Uterus (tissue), 2 donors: ENCODE results near the gene RUFY3.

Experiments
- CTCF ChIP-seq, 4 experiments: fragments of 200-600 bp in 2 of 4; fragments of 450-650 bp in 2 of 4; sonication (generic) in 2 of 4; IDR thresholded peaks; one replicate each; pipeline ENCODE4 v1.5.1; 2016 to 2019; ENCODE audit warnings: antibody characterized with exemption in 4 of 4, mild to moderate bottlenecking in 2 of 4, moderate library complexity in 1 of 4
- POLR2A ChIP-seq, 2 donors: fragments of 450-650 bp; IDR thresholded peaks; one replicate each; pipeline ENCODE4 v1.6.1; 2016; ENCODE audit warnings: antibody characterized with exemption in 2 of 2, mild to moderate bottlenecking in 1 of 2, moderate library complexity in 1 of 2

GRCh38 chr4:70706044-70706461 lies 15.7 kb upstream of the RUFY3 start:
- no peak for TF ChIP-seq CTCF (IDR thresholded peaks at IDR 0.05)
- TF ChIP-seq POLR2A (IDR thresholded peaks at IDR 0.05), result no peak
